ENCODE measurements around the gene DIP2A.

The DIP2A gene

GRCh38 chr21:46564391-46564790, 105.7 kb downstream of the DIP2A start:
- no peak overlapping the region for H3K4me3 ChIP-seq (ENCODE audit: low read depth in 1 of 2, low read length in 2 of 2)
- DNase-seq = no peak
- no peaks in the 10 kb centered on the region for H3K4me1 ChIP-seq (ENCODE audit: insufficient read depth, low read length)
- no peaks in the 10 kb centered on the region for H3K79me2 ChIP-seq (ENCODE audit: insufficient read depth, low read length)
- no peak for ATAC-seq (ENCODE audit: insufficient read depth, low read depth)
- peaks cover 97% of the 10 kb centered on the region for H3K36me3 ChIP-seq (ENCODE audit: insufficient read depth, low read length)
- H2AFZ ChIP-seq (ENCODE audit: low read depth, low read length) = no peak overlapping the region
- no peak overlapping the region for H3K4me2 ChIP-seq (ENCODE audit: insufficient read depth, low read length)
- TF ChIP-seq EZH2 (IDR thresholded peaks at IDR 0.05; ENCODE audit: borderline replicate concordance, low read depth, low read length, severe bottlenecking) = no peak
- TF ChIP-seq, protein P1, sequence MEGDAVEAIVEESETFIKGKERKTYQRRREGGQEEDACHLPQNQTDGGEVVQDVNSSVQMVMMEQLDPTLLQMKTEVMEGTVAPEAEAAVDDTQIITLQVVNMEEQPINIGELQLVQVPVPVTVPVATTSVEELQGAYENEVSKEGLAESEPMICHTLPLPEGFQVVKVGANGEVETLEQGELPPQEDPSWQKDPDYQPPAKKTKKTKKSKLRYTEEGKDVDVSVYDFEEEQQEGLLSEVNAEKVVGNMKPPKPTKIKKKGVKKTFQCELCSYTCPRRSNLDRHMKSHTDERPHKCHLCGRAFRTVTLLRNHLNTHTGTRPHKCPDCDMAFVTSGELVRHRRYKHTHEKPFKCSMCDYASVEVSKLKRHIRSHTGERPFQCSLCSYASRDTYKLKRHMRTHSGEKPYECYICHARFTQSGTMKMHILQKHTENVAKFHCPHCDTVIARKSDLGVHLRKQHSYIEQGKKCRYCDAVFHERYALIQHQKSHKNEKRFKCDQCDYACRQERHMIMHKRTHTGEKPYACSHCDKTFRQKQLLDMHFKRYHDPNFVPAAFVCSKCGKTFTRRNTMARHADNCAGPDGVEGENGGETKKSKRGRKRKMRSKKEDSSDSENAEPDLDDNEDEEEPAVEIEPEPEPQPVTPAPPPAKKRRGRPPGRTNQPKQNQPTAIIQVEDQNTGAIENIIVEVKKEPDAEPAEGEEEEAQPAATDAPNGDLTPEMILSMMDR (IDR thresholded peaks at IDR 0.05; ENCODE audit: borderline replicate concordance, extremely low read depth, low read length, poor library complexity, severe bottlenecking) = no peak
- H4K20me1 ChIP-seq (ENCODE audit: insufficient read depth, low read length) = no peaks in the 10 kb centered on the region
- H3K27me3 ChIP-seq (ENCODE audit: insufficient read depth, low read length, poor library complexity) = no peaks in the 10 kb centered on the region
- no peak overlapping the region for H3K9ac ChIP-seq (ENCODE audit: low read depth, low read length)
- no peaks in the 10 kb centered on the region for H3K9me3 ChIP-seq (ENCODE audit: insufficient read depth, low read length, severe bottlenecking)
- H3K27ac ChIP-seq (ENCODE audit: low read length) = no peak overlapping the region

DNA sequence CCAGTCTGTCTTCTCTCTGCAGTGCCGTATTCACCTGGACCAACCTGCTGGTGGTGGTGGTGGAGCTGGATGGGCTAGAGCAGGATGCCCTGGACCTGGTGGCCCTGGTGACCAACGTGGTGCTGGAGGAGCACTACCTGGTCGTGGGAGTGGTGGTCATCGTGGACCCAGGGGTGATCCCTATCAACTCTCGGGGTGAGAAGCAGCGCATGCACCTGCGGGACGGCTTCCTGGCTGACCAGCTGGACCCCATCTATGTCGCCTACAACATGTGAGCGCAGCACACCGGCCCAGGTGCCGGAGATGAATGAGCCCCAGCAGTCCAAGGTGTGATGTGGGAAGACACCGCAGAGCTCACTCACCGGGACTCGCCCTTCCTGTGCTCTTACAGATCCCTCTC, 108.7 kb downstream of the DIP2A start:
- Histone ChIP-seq H3K79me2 (ENCODE audit: insufficient read depth, low read length) (no peaks in the 10 kb centered on the region), H3K9me3 (ENCODE audit: insufficient read depth, low read length, severe bottlenecking) (no peaks in the 10 kb centered on the region), H2AFZ (ENCODE audit: low read depth, low read length) (no peak overlapping the region), H3K27ac (ENCODE audit: low read length) (no peak overlapping the region), H3K9ac (ENCODE audit: low read depth, low read length) (no peak overlapping the region), H3K4me2 (ENCODE audit: insufficient read depth, low read length) (no peak overlapping the region), H4K20me1 (ENCODE audit: insufficient read depth, low read length) (no peaks in the 10 kb centered on the region), H3K4me3 (ENCODE audit: low read depth in 1 of 2, low read length in 2 of 2) (no peak overlapping the region), H3K36me3 (ENCODE audit: insufficient read depth, low read length) (peaks cover 89% of the 10 kb centered on the region), H3K4me1 (ENCODE audit: insufficient read depth, low read length) (no peaks in the 10 kb centered on the region), H3K27me3 (ENCODE audit: insufficient read depth, low read length, poor library complexity) (no peaks in the 10 kb centered on the region)
- ATAC-seq (ENCODE audit: insufficient read depth, low read depth) (no peak), DNase-seq (no peak)
- TF ChIP-seq, protein P1 (IDR thresholded peaks at IDR 0.05; ENCODE audit: borderline replicate concordance, extremely low read depth, low read length, poor library complexity, severe bottlenecking) = no peak
- no peak for TF ChIP-seq EZH2 (IDR thresholded peaks at IDR 0.05; ENCODE audit: borderline replicate concordance, low read depth, low read length, severe bottlenecking)

GRCh38 chr21:46568562-46568961, 109.9 kb downstream of the DIP2A start:
- Histone ChIP-seq H3K27me3 (ENCODE audit: insufficient read depth, low read length, poor library complexity) (no peaks in the 10 kb centered on the region), H4K20me1 (ENCODE audit: insufficient read depth, low read length) (no peaks in the 10 kb centered on the region), H3K9ac (ENCODE audit: low read depth, low read length) (no peak overlapping the region), H3K27ac (ENCODE audit: low read length) (no peak overlapping the region), H3K79me2 (ENCODE audit: insufficient read depth, low read length) (no peaks in the 10 kb centered on the region), H3K36me3 (ENCODE audit: insufficient read depth, low read length) (peaks cover 83% of the 10 kb centered on the region), H3K4me1 (ENCODE audit: insufficient read depth, low read length) (no peaks in the 10 kb centered on the region), H3K4me3 (ENCODE audit: low read depth in 1 of 2, low read length in 2 of 2) (no peak overlapping the region), H3K4me2 (ENCODE audit: insufficient read depth, low read length) (no peak overlapping the region), H2AFZ (ENCODE audit: low read depth, low read length) (no peak overlapping the region), H3K9me3 (ENCODE audit: insufficient read depth, low read length, severe bottlenecking) (no peaks in the 10 kb centered on the region)
- ATAC-seq (ENCODE audit: insufficient read depth, low read depth) (no peak), DNase-seq (no peak)
- TF ChIP-seq, protein P1 (IDR thresholded peaks at IDR 0.05; ENCODE audit: borderline replicate concordance, extremely low read depth, low read length, poor library complexity, severe bottlenecking) = no peak
- TF ChIP-seq EZH2 (IDR thresholded peaks at IDR 0.05; ENCODE audit: borderline replicate concordance, low read depth, low read length, severe bottlenecking) = no peak

DNA sequence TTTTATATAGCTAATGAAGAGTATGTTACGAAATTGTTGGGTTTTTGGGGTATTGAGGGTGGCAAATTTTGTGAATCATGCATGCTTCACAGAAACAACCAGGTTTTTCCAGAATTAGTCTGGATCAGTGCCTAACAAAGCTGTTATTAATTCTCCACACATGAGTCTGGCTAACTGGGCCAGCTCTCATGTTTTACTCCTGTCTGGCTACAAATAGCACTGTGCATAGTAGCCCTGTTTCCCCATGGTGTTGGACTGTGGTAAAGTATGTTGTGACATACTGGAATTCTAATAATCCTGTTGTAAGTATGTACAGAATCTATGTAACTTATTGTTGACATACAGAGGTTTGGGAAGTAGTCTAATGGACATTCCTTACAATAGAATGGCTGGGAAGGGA, 110.4 kb downstream of the DIP2A start:
- Histone ChIP-seq H2AFZ (ENCODE audit: low read depth, low read length) (no peak overlapping the region), H3K27ac (ENCODE audit: low read length) (no peak overlapping the region), H3K9me3 (ENCODE audit: insufficient read depth, low read length, severe bottlenecking) (no peaks in the 10 kb centered on the region), H3K27me3 (ENCODE audit: insufficient read depth, low read length, poor library complexity) (no peaks in the 10 kb centered on the region), H3K36me3 (ENCODE audit: insufficient read depth, low read length) (peaks cover 78% of the 10 kb centered on the region), H3K9ac (ENCODE audit: low read depth, low read length) (no peak overlapping the region), H3K79me2 (ENCODE audit: insufficient read depth, low read length) (no peaks in the 10 kb centered on the region), H3K4me3 (ENCODE audit: low read depth in 1 of 2, low read length in 2 of 2) (no peak overlapping the region), H4K20me1 (ENCODE audit: insufficient read depth, low read length) (no peaks in the 10 kb centered on the region), H3K4me2 (ENCODE audit: insufficient read depth, low read length) (no peak overlapping the region), H3K4me1 (ENCODE audit: insufficient read depth, low read length) (no peaks in the 10 kb centered on the region)
- ATAC-seq (ENCODE audit: insufficient read depth, low read depth) (no peak), DNase-seq (no peak)
- TF ChIP-seq, protein P1 (IDR thresholded peaks at IDR 0.05; ENCODE audit: borderline replicate concordance, extremely low read depth, low read length, poor library complexity, severe bottlenecking) = no peak
- TF ChIP-seq EZH2 (IDR thresholded peaks at IDR 0.05; ENCODE audit: borderline replicate concordance, low read depth, low read length, severe bottlenecking) = no peak

All from DND-41 (cell line).